Stomach smooth muscle (tissue), 2 donors: ENCODE measurements around the gene SCOC.
A peak's percentile ranks its signal among the peaks of the same experiment; 100 is the strongest.

Experiments
- H3K27ac ChIP-seq: one replicate; pipeline ENCODE4 v1.7.0; 2013; ENCODE audit warnings: mild to moderate bottlenecking, low read length, inconsistent platforms
- H3K27me3 ChIP-seq, 2 donors: one replicate each; pipeline ENCODE4 v1.7.0; 2013; ENCODE audit warnings: low read length in 2 of 2; ENCODE audit not compliant: insufficient read depth in 2 of 2, control insufficient read depth in 1 of 2
- H3K36me3 ChIP-seq, 2 donors: one replicate each; pipeline ENCODE4 v1.7.0; 2013; ENCODE audit warnings: low read length in 2 of 2; ENCODE audit not compliant: control insufficient read depth in 2 of 2, insufficient read depth in 2 of 2
- H3K4me1 ChIP-seq: one replicate; pipeline ENCODE4 v1.7.0; 2013; ENCODE audit warnings: low read length; ENCODE audit not compliant: control insufficient read depth, insufficient read depth
- H3K4me3 ChIP-seq, 2 donors: one replicate each; pipeline ENCODE4 v1.7.0; 2013; ENCODE audit warnings: low read length in 2 of 2
- H3K9ac ChIP-seq, 2 donors: one replicate each; pipeline ENCODE4 v1.7.0; 2013; ENCODE audit warnings: low read length in 2 of 2, mild to moderate bottlenecking in 1 of 2
- H3K9me3 ChIP-seq, 2 donors: one replicate each; pipeline ENCODE4 v1.7.0; 2013; ENCODE audit warnings: low read length in 2 of 2; ENCODE audit not compliant: control insufficient read depth in 2 of 2
- donor health status: healthy.
- donor health status: Pancreatic carcinoma.

SCOC gene

GRCh38 chr4:140373328-140374129 is at the start of gene SCOC:
SCOC (plus strand) TSS chr4:140373646; CDS start chr4:140379171, 5,525 bp downstream.
- peak within 1 kb of the TSS; percentile 81 to 92 for H3K9ac ChIP-seq
- peak within 1 kb of the TSS; percentile 79 to 99 for H3K4me3 ChIP-seq
- H3K9me3 ChIP-seq: no peaks in the 10 kb centered on the region
- H3K27me3 ChIP-seq: no peaks in the 10 kb centered on the region
- H3K27ac ChIP-seq: peak within 1 kb of the TSS; percentile 70
- no peaks in the 10 kb centered on the region for H3K36me3 ChIP-seq
- peaks cover 9% of the 10 kb centered on the region for H3K4me1 ChIP-seq

- Histone ChIP-seq H3K4me1 (no peaks in the 10 kb centered on the region), H3K27ac (no peak overlapping the region), H3K36me3 (no peaks in the 10 kb centered on the region), H3K9me3 (no peaks in the 10 kb centered on the region), H3K27me3 (no peaks in the 10 kb centered on the region), H3K4me3 (no peak overlapping the region), H3K9ac (no peak overlapping the region)
Measured at GRCh38 chr4:140326395-140326993, 47.0 kb upstream of the SCOC start.

- Histone ChIP-seq H3K4me3 (no peak overlapping the region), H3K9me3 (no peaks in the 10 kb centered on the region), H3K27me3 (no peaks in the 10 kb centered on the region), H3K36me3 (no peaks in the 10 kb centered on the region), H3K27ac (no peak overlapping the region), H3K4me1 (no peaks in the 10 kb centered on the region), H3K9ac (no peak overlapping the region)
Measured at GRCh38 chr4:140330311-140330900, 43.0 kb upstream of the SCOC start.

- H3K27ac ChIP-seq: no peak overlapping the region
- no peaks in the 10 kb centered on the region for H3K9me3 ChIP-seq
Measured at GRCh38 chr4:140331245-140331644, 42.2 kb upstream of the SCOC start.

GRCh38 chr4:140331876-140332275 is 41.6 kb upstream of the SCOC start:
- Histone ChIP-seq H3K4me1 (no peaks in the 10 kb centered on the region), H3K9ac (no peak overlapping the region), H3K36me3 (no peaks in the 10 kb centered on the region), H3K27me3 (no peaks in the 10 kb centered on the region), H3K27ac (no peak overlapping the region), H3K9me3 (no peaks in the 10 kb centered on the region), H3K4me3 (no peak overlapping the region)

More at GRCh38 chr4:140331245-140331644, 42.2 kb upstream of the SCOC start:
- H3K4me1 ChIP-seq: no peaks in the 10 kb centered on the region
- H3K27me3 ChIP-seq: no peaks in the 10 kb centered on the region
- H3K9ac ChIP-seq: no peak overlapping the region
- H3K4me3 ChIP-seq: no peak overlapping the region
- H3K36me3 ChIP-seq: no peaks in the 10 kb centered on the region

GRCh38 chr4:140332734-140333133 is 40.7 kb upstream of the SCOC start:
- Histone ChIP-seq H3K9ac (no peak overlapping the region), H3K36me3 (no peaks in the 10 kb centered on the region), H3K9me3 (no peaks in the 10 kb centered on the region), H3K27ac (no peak overlapping the region), H3K4me3 (no peak overlapping the region), H3K27me3 (no peaks in the 10 kb centered on the region), H3K4me1 (no peaks in the 10 kb centered on the region)

- no peaks in the 10 kb centered on the region for H3K36me3 ChIP-seq
- H3K4me1 ChIP-seq: no peaks in the 10 kb centered on the region
- no peak overlapping the region for H3K9ac ChIP-seq
- H3K27ac ChIP-seq: no peak overlapping the region
- no peaks in the 10 kb centered on the region for H3K27me3 ChIP-seq
- no peak overlapping the region for H3K4me3 ChIP-seq
- no peaks in the 10 kb centered on the region for H3K9me3 ChIP-seq
Measured at GRCh38 chr4:140333523-140333922, 39.9 kb upstream of the SCOC start.

- Histone ChIP-seq H3K36me3 (no peaks in the 10 kb centered on the region), H3K4me3 (no peak overlapping the region), H3K27ac (no peak overlapping the region), H3K9ac (no peak overlapping the region), H3K9me3 (no peaks in the 10 kb centered on the region), H3K27me3 (no peaks in the 10 kb centered on the region), H3K4me1 (no peaks in the 10 kb centered on the region)
Measured at GRCh38 chr4:140335076-140335475, 38.4 kb upstream of the SCOC start.

GRCh38 chr4:140336730-140337129 is 36.7 kb upstream of the SCOC start:
- Histone ChIP-seq H3K9ac (no peak overlapping the region), H3K36me3 (no peaks in the 10 kb centered on the region), H3K27me3 (no peaks in the 10 kb centered on the region), H3K4me3 (no peak overlapping the region), H3K4me1 (no peaks in the 10 kb centered on the region), H3K27ac (no peak overlapping the region), H3K9me3 (no peaks in the 10 kb centered on the region)

- H3K27me3 ChIP-seq: peaks cover 0 to 3% of the 10 kb centered on the region in 2 donors
- H3K27ac ChIP-seq: no peak overlapping the region
- H3K4me1 ChIP-seq: peaks cover 3% of the 10 kb centered on the region
- H3K9me3 ChIP-seq: no peaks in the 10 kb centered on the region
- H3K4me3 ChIP-seq: no peak overlapping the region
- H3K9ac ChIP-seq: no peak overlapping the region
- H3K36me3 ChIP-seq: no peaks in the 10 kb centered on the region
Measured at GRCh38 chr4:140342620-140343019, 30.8 kb upstream of the SCOC start.

- no peaks in the 10 kb centered on the region for H3K9me3 ChIP-seq
- no peaks in the 10 kb centered on the region for H3K36me3 ChIP-seq
- H3K27me3 ChIP-seq: peaks cover 0 to 3% of the 10 kb centered on the region in 2 donors
- peaks cover 3% of the 10 kb centered on the region for H3K4me1 ChIP-seq
- no peak overlapping the region for H3K4me3 ChIP-seq
- no peak overlapping the region for H3K27ac ChIP-seq
- no peak overlapping the region for H3K9ac ChIP-seq
Measured at GRCh38 chr4:140343303-140343702, 30.1 kb upstream of the SCOC start.
